CD4-positive, alpha-beta T cell treated with Interleukin-6 at 100 ng/mL for 8 hours (primary cell): ENCODE data around the gene NOXA1.
"Not testable (repeated sequence)": the region's sequence is repeated elsewhere in the genome, so short reads cannot be mapped to it uniquely, and the experiment has no call there.

ENCODE experiments used
- DNase-seq: peaks from one replicate; pipeline ENCODE4 v3.0.0-alpha.2; 2020; ENCODE audit warnings: mixed read lengths, low spot score

Gene NOXA1

DNA sequence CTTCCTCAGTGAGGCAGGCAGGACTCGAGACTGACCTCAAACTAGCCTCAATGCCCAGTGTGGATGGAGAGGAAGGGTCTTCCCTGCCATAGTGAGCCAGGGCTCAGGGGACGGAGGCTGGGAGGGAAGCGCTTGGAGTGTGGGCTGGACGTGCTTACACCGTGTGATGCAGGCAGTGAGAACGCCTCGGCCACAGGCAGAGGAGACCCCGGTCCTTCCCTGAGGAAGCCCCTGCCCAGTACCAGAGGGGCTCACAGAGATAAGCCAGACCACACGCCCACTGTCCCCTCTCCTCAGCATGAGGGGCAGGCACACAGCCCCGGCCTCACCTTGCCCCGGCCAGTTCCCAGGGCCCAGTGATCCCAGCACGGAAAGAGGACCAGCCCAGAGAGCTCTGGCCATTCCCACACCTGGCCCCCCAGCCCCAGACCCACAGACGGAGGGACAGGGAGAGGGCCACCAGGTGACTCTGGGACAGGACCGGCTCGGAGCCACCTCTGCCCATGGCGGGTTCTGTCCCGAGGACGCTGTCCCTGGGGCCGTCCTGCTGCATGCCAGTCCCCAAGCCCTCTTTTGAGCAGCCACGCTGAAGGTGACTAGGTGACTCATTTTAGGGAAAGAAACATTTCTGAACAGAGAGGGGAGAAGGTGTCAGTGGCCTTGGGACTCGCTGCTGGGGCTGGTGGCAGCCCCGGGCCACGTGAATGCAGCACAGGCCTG lies 42.0 kb downstream of the NOXA1 start:
- DNase-seq, result no peak

DNA sequence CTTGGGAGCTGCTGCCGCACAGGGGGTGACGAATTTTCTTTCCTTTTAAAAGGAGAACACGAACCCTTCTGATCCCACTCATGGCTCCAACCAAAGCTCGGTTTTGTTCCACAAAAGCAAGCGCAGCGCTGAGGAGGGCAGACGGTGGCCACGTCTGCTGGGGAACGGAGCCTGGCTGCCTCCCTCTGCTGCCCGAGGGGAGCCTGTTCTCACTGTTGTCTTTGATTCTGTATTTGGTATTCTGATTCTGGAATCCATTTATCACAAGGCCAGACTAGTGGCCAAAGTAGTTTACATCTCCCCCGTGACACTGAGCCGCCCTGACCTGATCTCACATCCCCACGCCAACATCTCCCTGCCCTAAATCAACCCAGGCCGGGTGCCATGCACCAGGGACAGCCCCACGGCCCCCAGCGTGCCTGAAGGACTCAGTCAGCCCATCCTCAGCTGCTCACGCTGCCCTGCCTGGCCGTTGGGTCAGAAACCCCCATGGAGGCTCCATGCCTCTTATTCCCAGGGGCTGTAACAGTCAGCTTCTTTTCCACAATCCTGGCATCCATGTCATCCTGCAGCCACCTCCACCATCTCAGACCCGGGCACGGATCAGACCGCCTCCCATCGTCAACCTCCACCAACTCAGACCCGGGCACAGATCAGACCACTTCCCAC lies 42.7 kb downstream of the NOXA1 start:
- no peak for DNase-seq

DNA sequence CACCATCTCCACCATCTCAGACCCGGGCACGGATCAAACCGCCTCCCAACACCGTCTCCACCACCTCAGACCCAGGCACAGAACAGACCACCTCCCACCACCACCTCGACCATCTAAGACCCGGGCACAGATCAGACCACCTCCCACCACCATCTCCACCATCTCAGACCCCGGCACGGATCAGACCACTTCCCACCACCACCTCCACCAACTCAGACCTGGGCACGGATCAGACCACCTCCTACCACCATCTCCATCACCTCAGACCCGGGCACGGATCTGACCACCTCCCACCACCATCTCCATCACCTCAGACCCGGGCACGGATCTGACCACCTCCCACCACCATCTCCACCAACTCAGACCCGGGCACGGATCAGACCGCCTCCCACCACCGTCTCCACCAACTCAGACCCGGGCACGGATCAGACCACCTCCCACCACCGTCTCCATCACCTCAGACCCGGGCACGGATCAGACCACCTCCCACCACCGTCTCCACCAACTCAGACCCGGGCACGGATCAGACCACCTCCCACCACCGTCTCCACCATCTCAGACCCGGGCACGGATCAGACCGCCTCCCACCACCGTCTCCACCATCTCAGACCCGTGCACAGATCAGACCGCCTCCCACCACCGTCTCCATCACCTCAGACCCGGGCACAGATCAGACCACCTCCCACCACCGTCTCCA lies 43.3 kb downstream of the NOXA1 start:
- DNase-seq, result not testable (repeated sequence)

DNA sequence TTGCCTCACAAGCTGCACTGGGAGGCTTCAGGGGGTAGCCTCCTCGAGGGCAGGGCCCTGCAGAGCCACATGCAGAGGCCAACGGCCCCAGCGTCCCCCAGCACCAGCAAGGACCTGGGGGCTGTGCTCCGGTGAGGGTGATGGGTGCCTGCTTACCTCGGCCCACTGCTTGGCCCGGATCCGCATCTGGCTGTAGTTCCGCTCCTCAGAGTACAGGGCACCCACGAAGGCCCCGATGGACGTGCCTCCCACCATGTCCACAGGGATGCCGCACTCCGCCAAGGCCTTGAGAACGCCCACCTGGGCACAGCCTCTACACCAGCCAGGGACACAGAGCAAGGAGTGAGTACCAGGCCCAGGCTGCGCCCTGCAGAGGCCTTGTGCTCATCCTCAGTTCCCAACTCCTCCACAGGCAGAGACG lies 44.0 kb downstream of the NOXA1 start:
- no peak for DNase-seq

DNA sequence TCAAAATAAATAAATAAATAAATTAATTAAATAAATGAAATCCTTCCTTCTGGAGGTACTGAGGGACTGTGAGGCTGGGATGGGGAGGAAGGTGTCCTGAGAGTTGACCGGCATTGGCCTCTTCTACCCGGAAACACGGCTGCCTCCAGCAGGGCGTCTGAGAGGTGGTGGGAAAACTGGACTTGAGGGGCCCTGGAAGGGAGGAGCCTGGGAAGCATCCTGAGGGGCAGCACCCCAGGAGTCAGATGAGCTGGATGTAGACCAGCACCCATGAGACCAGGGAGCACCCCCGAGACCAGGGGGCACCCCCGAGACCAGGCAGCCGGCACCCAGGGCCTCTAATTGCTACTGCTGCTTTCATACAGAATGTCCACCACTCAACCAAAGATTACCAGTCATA lies 44.7 kb downstream of the NOXA1 start:
- no peak for DNase-seq

DNA sequence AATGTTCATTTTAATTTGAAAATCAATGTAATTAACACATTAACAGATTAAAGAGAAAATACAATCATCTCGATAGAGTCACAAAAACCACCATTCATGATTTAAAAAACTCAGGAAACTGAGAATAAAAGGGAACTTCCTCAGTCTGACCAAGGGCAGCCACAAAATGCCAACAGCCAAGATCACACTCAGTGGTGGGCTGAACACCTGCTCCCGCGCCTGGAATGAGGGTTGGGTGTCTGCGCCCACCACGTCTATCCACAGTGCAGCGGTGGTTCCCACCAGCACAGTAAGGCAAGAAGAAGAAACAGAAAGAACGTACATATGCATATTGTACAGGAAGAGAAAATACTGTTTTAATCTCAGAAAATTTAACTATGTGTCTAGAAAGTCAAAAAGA lies 47.6 kb downstream of the NOXA1 start:
- DNase-seq, result no peak

DNA sequence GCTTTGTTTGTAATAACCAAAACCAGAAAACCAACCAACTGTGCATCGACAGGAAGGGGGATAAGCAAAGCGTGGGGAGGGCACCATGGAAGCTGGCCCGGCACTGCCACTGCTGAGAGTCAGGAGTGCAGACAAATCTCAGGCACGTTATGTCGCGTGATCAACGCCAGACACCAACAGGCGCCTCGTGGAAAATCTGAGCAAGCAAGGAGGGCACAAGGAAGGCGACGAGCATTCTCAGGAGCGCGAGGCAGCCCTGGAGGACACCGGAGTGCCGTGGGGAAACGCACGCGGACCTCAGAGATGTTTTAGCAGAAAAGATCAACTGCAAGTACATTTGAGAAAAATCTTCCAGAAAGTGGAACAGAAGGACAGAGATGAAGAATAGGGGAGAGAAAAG lies 51.1 kb downstream of the NOXA1 start:
- DNase-seq, result no peak

DNA sequence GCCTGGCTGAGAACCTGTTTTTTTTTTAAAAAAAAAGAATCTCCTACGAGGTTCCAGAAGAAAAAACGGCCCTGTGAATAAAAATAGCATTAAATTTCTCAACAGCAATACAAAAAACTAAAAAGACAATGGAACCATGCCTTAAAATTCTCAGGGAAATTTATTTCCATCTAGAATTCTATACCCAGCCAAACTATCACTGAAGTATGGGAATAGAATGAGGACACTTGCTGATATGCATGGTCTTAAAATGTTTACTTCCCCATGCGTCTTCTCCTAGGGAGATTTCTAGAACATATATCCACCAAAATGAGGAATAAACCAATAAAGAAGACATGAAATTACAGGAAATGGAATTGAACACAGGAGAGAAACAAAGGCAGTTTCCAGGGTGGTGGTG lies 52.5 kb downstream of the NOXA1 start:
- DNase-seq, result no peak

DNA sequence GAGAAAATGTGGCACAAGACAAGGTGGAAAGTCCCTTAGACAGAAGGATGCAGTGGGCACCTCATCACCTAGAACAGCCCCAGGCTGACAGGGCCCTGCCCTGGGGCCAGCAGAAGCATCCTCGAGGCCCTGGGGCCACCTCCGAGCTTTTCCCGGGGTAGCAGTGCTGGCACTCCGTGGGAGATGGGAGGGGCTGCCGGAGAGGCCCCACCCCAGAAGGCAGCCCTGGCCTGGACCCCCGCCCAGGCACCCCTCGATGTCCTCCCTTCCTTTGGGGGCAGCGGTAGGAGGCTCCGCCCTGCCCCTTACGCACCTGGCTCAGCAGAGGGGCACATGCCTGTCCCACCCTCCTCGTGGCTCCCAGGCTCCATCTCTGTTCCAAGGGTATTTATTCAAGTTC lies 53.7 kb downstream of the NOXA1 start:
- no peak for DNase-seq

DNA sequence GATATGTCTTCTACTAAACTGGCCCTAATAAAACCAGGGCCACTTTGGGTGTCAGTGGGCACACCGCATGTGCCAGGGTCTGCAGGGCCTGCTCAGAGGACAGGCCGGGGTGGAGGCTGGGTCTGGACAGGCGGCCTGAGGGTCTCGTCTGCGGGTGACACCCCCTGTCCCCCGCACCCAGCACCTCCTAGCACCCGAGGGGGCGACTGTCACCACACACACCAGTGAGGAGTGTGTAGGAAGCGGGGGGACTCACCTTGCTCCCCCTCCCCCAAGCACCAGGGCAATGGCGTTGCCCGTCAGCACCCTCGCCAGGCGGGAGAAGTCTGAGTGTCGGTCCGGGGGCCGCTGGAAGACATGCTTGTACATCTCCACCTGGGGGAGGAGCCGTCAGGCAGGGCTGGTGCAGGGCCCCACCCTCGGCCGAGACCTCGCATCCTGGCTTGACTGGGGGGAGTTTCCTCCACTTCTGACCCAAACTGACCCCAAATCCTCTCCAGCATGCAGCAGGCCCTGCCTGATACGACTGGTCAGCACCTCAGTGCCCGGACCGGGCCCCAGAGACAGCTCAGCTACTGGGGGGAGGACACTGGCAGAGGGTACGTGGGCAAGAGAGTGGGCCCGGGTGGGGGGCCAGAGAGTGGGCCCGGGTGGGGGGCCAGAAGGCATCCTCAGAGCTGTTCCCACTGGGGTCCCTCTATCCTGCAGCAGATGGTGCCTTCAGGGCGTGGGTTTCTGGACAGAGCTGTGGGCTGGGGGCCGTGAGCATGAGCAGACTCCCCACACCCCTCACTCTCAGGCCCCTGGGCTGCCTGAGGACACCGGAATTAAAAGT lies 54.8 kb downstream of the NOXA1 start:
- DNase-seq, result no peak

DNA sequence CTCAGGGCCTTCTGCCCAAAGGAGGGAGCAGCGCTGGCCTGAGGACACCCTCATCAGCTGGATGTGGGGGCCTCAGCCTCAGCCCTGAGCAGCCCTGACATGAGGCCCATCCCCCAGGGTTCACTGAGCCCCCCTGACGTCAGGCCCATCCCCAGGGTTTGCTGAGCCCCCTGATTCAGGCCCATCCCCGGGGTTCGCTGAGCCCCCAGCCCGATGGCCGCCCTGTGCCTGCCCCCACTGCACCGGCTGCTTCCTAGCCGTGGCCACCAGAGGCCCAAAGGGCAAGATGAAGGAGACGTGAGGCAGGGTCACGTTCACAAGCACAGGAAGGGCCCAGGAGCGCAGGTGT lies 55.4 kb downstream of the NOXA1 start:
- DNase-seq, result no peak

DNA sequence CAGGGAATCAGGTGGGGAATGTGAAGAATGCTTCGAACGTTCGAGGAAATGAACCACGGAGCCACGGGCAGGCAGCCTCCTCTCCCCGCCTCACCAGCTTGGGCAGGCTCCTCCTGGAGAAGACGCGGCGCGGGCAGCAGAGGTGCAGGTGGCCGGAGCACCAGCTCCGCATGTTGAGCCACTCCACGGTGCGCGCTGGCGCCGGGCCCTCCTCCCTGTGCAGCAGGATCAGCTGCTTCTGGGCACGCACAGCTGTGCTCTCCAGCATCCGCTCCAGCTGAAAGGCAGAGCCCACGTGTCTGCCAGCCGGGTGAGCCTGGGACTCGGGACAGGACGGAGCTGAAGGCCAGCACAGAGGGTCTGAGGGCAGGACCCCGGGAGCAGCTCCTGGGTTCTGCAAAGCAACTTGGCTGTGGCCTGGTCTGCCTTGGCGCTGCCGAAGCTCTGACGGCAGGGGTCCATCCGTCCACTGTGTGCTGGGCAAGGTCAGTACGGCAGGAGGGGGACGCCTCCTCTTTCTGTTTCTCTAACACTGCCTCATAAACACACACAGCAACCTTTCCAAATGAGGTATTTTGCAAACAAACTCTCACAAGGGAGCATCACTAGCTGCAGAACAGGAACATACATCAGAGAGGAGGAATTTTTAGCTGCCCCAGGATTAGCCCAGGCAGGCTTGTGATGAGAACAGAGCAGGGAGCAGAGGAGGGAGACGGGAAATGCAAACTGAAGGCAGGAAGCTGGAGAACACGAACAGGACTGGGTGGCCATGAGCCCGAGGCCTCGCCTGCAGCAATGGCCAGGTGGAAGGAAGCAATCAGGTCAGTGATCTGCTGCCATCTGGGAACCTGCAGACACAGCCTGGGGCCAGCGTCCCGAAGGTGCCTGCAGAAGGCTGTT lies 56.0 kb downstream of the NOXA1 start:
- DNase-seq, result no peak

DNA sequence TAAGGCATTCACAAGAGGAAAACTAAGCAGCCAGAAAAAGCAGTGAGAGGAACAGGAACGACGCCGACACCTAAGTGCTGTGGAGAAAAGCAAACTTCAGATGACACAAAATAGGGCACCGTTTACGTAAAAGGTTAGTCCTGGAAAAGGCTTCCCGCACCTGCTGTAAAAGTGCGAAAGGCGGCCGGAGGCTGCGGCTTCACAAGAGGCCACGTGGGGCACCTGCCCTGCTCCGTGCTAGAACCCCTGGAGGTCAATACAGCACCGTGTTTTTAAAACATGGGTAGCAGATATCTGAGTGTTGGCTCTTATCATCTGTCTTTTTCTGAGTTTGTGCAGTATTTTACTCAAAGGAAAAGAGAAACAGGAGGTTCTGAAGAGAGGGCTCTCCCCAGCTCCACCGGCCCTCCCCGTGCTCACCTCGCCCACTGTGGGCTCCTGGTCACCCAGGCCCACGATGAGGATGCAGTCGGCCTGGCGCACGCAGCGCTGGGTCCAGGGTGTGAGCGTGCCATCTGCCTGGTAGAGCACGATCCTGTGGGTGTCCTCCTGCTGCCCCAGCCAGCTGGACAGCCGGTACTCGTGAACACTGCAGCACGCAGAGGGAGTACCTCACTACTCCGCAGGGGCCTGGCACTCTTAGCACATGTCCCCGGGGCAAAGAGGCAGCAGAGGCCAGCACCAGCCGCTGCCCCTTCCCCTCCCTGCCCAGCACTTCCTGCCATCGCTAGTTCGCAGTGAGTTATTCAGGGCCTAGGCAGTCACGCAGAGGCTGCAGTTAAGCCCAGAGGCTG lies 56.9 kb downstream of the NOXA1 start:
- no peak for DNase-seq

DNA sequence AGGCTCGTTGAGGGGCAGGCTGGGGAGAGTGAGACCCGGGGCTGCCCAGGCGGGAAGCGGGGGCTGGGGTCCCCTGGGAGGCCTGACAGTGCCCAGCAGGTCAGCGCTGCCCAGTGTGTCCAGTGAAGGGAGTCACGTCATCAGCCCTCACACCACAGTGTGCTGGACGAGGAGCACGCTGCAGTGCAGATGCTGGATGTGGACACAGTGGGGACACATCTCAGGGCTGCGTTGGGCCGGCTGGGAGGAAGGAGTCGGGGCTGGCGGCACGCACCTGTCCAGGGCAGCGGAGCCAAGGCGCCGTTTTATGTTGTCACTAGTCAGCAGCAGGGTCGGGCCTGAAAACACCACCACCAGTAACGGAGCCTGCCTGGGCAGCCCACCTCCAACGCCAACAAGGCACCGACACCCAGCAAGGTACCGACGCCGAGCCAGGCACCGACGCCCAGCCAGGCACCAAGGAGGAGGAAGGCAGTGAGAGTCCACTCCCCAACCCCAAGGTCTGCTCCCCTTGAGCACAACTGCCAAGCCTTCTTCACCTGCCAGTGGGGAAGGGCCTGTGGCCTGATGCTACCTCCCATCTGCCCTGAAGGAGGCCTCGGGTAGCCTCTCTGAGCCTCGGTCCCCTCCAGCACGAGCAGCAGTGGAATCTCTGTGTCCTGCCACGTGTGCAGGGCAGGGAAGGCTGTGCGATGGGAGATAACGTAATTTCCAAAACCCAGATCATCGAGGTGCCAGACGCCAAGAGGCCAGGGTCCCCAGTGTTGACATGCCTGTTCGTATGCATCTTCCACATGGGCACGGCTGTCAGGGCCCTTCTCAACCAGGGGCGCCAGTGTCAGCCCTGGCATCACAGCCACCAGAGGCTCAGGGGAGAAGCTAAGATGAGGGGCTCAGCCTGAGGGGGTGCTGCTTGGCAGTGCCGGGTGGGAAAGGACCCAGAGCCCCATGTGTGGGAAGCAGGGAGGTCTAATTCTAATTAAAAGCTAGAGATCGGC lies 57.8 kb downstream of the NOXA1 start:
- DNase-seq, result no peak

DNA sequence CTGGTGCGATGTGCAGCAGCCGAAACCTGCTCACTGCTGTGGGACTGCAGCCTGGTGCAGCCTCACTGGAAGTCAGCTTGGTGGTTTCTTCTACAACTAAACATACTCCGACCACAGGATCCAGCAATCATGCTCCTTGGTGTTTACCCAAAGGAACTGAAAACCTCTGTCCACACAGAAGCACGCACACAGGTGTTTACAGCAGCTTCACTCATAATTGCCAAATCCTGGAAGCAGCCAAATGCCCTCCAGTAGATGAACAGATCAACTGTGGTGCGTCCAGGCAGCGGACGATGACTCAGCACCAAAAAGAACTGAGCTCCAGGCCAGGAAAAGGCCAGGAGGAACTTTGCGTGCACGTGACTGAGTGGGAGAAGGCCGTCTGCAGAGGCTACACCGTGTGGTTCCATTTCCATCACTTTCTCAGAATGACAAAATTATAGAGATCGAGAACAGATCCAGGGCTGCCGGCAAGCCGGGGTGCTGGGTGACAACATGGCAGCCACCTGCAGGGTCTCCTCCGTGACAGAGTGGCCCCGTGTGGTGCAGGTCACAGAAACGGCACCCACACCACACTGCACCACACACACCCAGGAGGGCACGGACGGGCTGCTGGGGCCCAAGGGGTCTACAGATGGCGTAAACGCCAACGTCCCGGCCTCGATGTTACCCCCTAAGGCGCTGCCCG lies 59.0 kb downstream of the NOXA1 start:
- DNase-seq, result no peak
